ENCODE measurements around the gene VPS8. TPM values are rescaled to one million over a fixed set of nuclear protein-coding genes. Genes with fewer than 3 reads are reported as not detected.

Gene VPS8
- total RNA-seq, 1 experiment from 2014 or later = 37.6 TPM

- H3K27ac ChIP-seq (ENCODE audit: low read depth, low read length) = no peak overlapping the region
- no peaks in the 10 kb centered on the region for H3K4me1 ChIP-seq (ENCODE audit: control insufficient read depth in 1 of 2, insufficient read depth in 2 of 2, low read length in 2 of 2)
- intact Hi-C loops (cut with micrococcal nuclease) = no loop called here
- ATAC-seq (no peak), DNase-seq (ENCODE audit: low read depth, low spot score) (no peak)
- ChIA-PET POLR2A (no interaction called here), RAD21 (ENCODE audit: low non-redundant PET in 1 of 2, low total read pairs in 2 of 2, uncharacterized antibody in 2 of 2, unreplicated experiment in 2 of 2) (no interaction called here), CTCF (no interaction called here)
- no peak overlapping the region for H3K4me2 ChIP-seq (ENCODE audit: low read length)
- TF ChIP-seq EZH2phosphoT487 (IDR thresholded peaks at IDR 0.05; ENCODE audit: borderline replicate concordance) (no peak), POLR2A (IDR thresholded peaks at IDR 0.05; ENCODE audit: borderline replicate concordance, extremely low read depth, insufficient read depth, insufficient read length) (no peak), SRF (IDR thresholded peaks at IDR 0.05; ENCODE audit: low read depth) (no peak), RAD21 (IDR thresholded peaks at IDR 0.05; ENCODE audit: low read depth) (no peak), CBX3 (IDR thresholded peaks at IDR 0.05; ENCODE audit: low read depth) (no peak), CEBPB (IDR thresholded peaks at IDR 0.05; ENCODE audit: low read depth) (no peak), TCF7L2 (IDR thresholded peaks at IDR 0.05; ENCODE audit: borderline replicate concordance, extremely low read depth, insufficient read depth, insufficient read length) (no peak), EZH2 (IDR thresholded peaks at IDR 0.05) (no peak)
- TF ChIP-seq, protein P1, sequence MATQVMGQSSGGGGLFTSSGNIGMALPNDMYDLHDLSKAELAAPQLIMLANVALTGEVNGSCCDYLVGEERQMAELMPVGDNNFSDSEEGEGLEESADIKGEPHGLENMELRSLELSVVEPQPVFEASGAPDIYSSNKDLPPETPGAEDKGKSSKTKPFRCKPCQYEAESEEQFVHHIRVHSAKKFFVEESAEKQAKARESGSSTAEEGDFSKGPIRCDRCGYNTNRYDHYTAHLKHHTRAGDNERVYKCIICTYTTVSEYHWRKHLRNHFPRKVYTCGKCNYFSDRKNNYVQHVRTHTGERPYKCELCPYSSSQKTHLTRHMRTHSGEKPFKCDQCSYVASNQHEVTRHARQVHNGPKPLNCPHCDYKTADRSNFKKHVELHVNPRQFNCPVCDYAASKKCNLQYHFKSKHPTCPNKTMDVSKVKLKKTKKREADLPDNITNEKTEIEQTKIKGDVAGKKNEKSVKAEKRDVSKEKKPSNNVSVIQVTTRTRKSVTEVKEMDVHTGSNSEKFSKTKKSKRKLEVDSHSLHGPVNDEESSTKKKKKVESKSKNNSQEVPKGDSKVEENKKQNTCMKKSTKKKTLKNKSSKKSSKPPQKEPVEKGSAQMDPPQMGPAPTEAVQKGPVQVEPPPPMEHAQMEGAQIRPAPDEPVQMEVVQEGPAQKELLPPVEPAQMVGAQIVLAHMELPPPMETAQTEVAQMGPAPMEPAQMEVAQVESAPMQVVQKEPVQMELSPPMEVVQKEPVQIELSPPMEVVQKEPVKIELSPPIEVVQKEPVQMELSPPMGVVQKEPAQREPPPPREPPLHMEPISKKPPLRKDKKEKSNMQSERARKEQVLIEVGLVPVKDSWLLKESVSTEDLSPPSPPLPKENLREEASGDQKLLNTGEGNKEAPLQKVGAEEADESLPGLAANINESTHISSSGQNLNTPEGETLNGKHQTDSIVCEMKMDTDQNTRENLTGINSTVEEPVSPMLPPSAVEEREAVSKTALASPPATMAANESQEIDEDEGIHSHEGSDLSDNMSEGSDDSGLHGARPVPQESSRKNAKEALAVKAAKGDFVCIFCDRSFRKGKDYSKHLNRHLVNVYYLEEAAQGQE (IDR thresholded peaks at IDR 0.05; ENCODE audit: low read depth) = no peak
- TF ChIP-seq, protein P2, sequence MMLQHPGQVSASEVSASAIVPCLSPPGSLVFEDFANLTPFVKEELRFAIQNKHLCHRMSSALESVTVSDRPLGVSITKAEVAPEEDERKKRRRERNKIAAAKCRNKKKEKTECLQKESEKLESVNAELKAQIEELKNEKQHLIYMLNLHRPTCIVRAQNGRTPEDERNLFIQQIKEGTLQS (IDR thresholded peaks at IDR 0.05) = no peak
- no peak overlapping the region for H2AFZ ChIP-seq (ENCODE audit: low read depth, low read length, poor library complexity, severe bottlenecking)
- BruUV-seq (replicated peaks) = no TSS peak
- H4K20me1 ChIP-seq (ENCODE audit: insufficient read depth) = no peaks in the 10 kb centered on the region
- H3K4me3 ChIP-seq (replicated peaks in 1 of 2; ENCODE audit: low read depth in 1 of 2, low read length in 2 of 2) = no peak overlapping the region
- no peaks in the 10 kb centered on the region for H3K9me2 ChIP-seq (ENCODE audit: insufficient read depth)
- no peaks in the 10 kb centered on the region for H3K27me3 ChIP-seq (ENCODE audit: insufficient read depth, low read length)
- H3K79me2 ChIP-seq (ENCODE audit: insufficient read depth, low read length) = no peaks in the 10 kb centered on the region
- H3K9ac ChIP-seq (ENCODE audit: low read length) = no peak overlapping the region
- H3K9me3 ChIP-seq (ENCODE audit: control insufficient read depth in 1 of 2, insufficient read depth in 1 of 2, low read depth in 1 of 2, low read length in 2 of 2) = no peaks in the 10 kb centered on the region
- H3K36me3 ChIP-seq (ENCODE audit: control insufficient read depth in 1 of 2, insufficient read depth in 2 of 2, low read length in 2 of 2) = no peaks in the 10 kb centered on the region
Measured at GRCh38 chr3:184985586-184985985, 173.6 kb downstream of the VPS8 start.

All from HCT116 (cell line).